Activated CD4-positive, CD25-positive, alpha-beta regulatory T cell treated with anti-CD3 and anti-CD28 coated beads, Interleukin-2, amount 50 U/mL, for 24 hours (primary cell): ENCODE data around the gene ATN1.
"Not testable (repeated sequence)": the region's sequence is repeated elsewhere in the genome, so short reads cannot be mapped to it uniquely, and the experiment has no call there.

Experiments used
- ATAC-seq, 2 donors: fragments of 150-1000 bp; cut with Tn5 transposase; one replicate each; pipeline ENCODE4 v1.10.0; 2021; ENCODE audit warnings: mild to moderate bottlenecking in 1 of 2, moderate library complexity in 1 of 2

ATN1 gene, protein sequence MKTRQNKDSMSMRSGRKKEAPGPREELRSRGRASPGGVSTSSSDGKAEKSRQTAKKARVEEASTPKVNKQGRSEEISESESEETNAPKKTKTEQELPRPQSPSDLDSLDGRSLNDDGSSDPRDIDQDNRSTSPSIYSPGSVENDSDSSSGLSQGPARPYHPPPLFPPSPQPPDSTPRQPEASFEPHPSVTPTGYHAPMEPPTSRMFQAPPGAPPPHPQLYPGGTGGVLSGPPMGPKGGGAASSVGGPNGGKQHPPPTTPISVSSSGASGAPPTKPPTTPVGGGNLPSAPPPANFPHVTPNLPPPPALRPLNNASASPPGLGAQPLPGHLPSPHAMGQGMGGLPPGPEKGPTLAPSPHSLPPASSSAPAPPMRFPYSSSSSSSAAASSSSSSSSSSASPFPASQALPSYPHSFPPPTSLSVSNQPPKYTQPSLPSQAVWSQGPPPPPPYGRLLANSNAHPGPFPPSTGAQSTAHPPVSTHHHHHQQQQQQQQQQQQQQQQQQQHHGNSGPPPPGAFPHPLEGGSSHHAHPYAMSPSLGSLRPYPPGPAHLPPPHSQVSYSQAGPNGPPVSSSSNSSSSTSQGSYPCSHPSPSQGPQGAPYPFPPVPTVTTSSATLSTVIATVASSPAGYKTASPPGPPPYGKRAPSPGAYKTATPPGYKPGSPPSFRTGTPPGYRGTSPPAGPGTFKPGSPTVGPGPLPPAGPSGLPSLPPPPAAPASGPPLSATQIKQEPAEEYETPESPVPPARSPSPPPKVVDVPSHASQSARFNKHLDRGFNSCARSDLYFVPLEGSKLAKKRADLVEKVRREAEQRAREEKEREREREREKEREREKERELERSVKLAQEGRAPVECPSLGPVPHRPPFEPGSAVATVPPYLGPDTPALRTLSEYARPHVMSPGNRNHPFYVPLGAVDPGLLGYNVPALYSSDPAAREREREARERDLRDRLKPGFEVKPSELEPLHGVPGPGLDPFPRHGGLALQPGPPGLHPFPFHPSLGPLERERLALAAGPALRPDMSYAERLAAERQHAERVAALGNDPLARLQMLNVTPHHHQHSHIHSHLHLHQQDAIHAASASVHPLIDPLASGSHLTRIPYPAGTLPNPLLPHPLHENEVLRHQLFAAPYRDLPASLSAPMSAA (N-terminal part only)

DNA sequence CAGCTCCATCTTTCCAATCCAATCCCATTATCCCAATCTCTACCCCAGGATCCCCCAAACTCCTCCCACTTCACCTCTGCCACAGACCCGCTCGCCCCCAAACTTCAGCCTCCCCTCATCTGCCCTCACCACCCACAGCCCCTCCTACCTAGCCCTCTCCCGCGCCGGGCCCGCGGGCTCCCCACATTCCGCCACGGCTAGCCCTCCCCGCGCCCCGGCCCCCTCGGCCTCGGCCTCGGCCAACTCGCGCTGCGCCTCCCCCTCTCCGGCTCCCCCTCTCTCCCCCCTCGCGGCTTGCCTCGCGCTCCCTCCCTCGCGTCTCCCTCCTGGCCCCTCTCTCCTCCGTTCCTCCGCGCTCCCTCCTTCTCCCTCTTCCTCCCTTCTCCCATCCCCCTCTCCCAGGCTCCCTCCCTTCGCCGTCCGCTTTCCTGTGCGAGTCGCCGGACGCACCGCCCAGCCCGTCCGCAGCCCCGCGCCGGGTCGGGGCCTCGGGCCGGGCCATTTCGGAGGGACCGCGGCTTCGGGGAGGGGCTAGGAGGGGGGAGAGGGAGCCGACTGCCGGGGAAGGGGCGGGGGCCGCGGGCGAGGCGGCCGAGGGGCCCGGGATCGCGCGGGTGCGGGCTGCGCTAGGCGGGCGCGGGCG lies at the start of gene ATN1:
Gene ATN1, plus strand, starts transcription at position 581 of the 643 bp plus-strand sequence. CDS start 6,043 bp downstream, outside the sequence.
- ATAC-seq = peak; percentile 21 to 34

DNA sequence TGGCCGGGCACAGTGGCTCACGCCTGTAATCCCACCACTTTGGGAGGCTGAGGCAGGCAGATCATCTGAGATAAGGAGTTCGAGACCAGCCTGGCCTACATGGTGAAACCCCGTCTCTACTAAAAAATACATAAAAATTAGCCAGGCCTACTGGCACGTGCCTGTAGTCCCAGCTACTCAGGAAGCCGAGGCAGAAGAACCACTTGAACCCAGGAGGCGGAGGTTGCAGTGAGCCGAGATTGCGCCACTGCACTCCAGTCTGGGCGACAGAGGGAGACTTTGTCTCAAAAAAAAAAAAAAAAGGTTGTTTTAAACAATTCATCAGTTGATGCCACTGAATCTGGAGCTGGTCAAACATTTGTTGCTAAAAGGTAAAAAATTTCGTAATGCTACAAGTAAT lies 47.9 kb upstream of the ATN1 start:
- not testable (repeated sequence) for ATAC-seq

DNA sequence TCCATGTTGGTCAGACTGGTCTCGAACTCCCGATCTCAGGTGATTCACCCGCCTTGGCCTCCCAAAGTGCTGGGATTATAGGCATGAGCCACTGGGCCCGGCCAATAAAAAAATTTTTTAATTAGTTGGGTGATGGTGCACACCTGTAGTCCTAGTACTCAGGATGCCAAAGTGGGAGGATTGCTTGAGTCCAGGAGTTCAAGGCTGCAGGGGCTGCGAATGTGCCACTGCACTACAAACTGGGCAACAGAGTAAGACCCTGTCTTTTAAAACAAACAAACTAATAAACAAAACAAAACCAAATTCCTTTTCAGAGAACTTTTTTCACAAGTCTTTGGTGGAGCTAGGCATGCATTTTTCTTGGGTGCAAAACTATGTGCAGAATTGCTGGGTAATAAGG lies 44.5 kb upstream of the ATN1 start:
- ATAC-seq = no peak

DNA sequence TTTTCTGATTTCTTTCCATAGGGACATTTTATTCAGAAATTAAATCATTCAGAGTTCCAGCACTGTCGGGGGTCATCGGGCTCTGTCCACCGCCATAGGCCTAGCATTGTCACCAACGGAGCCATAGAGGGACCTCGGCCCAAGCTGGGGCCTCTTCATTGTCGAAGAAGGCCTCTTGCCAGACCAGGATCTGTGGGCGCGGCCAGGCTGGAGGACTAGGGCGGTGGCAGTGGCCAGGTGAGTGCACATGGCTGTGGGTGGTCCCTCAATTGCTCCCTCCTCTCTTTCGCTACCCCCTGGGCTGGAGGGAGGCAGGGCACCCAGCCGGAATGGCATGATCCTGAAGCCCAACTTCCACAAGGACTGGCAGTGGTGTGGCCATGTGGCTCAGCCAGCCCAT lies 44.1 kb upstream of the ATN1 start:
- ATAC-seq = no peak

DNA sequence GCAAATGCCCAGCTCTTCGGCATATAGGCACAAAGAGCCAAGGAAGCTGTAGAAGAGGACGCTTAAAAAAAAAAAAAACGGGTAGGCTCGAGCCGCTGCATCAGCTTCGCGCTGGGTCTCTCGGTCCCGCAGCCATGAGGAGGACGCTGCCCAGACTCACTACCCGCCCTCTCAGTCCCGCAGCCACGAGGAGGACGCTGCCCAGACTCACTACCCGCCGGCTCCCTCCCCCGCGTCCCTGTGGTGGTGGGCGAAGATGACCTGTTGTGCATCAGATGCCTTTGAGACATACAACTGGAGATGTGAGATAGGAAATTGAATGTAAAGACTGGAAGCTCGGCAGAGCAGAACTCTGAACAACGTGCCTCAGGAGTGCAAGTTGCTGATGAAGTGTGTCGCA lies 43.2 kb upstream of the ATN1 start:
- ATAC-seq = no peak

DNA sequence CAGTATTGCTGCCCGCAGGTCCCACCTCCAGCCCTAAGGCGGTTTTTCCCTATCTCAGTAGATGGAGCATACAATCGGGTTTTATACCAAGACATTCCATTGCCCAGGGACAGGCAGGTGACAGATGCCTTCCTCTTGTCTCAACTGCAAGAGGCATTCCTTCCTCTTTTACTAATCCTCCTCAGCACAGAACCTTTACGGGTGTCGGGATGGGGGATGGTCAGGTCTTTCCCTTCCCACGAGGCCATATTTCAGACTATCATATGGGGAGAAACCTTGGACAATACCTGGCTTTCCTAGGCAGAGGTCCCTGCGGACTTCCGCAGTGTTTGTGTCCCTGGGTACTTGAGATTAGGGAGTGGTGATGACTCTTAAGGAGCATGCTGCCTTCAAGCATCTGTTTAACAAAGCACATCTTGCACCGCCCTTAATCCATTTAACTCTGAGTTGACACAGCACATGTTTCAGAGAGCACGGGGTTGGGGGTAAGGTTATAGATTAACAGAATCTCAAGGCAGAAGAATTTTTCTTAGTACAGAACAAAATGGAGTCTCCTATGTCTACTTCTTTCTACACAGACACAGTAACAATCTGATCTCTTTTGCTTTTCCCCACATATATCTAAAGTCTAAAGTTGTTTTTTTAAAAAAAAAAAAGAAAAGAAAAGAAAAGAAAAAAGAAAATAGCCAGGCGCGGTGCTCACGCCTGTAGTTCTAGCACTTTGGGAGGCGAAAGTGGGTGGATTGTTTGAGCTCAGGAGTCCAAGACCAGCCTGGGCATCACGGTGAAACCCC lies 41.4 kb upstream of the ATN1 start:
- ATAC-seq = not testable (repeated sequence)

DNA sequence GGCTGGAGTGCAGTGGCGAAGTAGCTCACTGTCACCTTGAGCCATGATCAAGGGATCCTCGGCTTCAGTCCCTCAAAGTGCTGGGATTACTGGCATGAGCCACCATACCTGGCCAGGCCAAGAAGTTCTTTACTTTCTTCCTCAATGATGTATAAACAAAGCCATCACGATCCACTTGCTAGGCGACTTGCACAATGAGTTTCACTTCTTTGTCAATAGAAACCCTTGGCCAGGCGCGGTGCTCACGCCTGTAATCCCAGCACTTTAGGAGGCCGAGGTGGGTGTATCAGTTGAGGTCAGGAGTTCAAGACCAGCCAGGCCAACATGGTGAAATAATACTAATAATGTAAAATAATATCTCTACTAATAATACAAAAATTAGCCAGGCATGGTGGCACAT lies 40.3 kb upstream of the ATN1 start:
- ATAC-seq = no peak

DNA sequence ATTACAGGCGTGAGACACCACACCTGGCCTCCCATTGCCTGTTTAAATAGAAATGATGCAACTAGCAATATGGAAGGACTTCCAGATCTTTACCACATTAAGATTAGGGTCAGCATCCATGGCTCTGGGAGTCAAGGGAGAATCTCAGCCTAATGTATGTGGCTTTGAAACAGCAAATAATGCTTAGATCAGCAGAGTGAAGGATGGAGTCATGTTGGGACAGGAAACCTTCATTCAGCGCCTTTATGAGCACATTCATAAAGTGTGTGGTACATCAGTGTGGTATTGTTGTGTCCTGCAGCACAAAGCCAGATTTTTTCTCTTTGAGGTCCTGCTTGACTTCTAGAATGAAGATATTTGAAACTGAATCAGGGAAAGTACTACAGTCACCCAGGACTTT lies 39.4 kb upstream of the ATN1 start:
- no peak for ATAC-seq

DNA sequence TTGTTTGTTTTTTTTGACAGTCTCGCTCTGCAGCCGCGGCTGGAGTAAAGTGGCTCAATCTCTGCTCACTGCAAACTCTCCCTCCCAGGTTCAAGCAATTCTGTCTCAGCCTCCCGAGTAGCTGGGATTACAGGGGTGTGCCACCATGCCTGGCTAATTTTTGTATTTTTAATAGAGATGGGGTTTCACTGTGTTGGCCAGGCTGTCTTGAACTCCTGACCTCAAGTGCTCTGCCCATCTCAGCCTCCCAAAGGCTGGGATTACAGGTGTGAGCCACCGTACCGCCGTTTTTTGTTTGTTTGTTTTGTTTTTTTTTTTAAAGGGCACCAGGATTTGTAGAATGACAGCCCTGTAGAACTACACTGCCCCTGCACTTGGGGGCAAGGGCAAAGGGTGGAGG lies 39.0 kb upstream of the ATN1 start:
- not testable (repeated sequence) for ATAC-seq

DNA sequence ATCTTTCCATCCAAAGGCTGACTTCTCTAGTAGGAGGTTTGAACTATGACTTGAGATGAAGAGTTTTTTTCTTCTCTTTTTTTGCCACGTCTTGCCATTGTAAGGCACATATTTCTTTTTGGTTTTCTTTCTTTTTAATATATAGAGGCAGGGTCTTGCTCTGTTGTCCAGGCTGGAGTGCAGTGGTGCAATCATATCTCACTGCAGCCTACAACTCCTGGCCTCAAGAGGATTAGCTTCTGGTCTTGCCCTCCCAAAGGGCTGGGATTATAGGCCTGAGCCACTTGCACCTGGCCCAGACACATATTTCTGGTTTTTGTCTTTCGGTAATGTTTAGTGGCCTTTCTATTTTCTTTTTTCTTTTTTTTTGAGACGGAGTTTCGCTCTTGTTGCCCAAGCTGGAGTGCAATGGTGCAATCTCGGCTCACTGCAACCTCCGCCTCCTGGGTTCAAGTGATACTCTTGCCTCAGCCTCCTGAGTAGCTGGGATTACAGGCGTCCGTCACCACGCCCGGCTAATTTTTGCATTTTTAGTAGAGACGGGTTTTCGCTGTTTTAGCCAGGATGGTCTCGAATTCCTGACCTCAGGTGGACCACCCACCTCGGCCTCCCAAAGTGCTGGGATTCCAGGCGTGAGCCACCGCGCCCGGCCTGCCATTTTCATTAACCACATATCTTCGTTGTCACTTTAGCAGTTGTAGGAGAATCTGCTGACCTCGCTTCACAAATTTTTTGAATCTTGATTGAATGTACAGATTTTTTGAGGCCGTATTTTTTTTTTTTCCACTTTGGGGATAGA lies 37.8 kb upstream of the ATN1 start:
- ATAC-seq = not testable (repeated sequence)

DNA sequence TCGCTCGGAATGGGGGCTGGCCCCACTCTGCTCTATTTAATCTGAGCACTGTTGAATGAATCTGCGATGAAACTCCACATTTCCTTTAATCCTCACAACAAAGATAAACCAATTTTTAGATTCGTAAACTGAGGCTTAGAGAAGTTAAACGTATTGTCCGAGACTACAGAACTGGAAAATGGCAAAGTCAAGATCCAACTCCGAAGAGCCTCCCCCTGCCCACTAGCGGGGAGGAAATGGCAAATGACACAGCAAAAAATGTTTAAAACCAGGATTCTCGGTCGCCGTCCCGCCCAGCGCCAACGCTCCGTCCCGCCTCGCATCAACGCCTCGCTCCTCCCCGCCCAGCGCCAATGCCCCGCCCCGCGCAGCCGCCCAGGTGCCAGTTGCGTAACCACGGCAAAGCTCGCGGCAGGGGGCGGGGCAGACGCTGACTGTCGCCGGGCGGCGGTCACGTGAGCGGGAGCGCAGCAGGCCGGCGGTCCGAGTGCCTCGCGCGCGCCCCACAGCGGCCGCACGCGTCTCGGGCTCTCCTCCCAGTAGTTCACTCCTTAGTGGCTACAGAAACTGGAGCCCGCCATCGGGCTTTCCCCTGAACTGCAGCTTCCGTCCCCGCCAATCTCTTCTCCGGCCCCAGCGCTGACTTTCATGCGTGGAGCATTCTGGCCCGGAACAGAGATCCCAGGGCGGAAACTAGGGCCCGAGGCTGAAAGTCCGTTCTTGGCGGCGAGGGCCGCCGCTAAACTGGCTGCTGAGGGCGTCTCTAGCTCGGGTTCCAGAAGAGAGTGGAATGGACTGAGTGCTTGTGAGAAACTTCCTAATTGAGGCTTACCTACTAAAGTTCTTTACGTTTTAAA lies 36.7 kb upstream of the ATN1 start:
- peak; percentile 95 to 97 for ATAC-seq

DNA sequence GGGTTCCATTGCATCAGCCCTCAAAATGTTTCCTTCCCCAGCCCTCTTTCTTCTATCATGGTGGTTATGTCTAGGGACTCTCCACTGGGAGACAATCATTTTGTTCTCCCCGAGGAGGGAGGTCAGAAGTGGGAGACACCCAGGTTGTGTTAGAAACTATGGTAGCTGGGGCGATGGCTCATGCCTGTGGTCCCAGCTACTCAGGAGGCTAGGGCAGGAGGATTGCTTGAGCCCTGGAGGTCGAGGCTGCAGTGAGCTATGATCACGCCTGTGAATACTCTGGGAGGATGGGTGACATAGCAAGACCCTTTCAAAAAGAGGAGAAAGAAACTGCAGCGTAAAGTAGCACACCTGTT lies 36.1 kb upstream of the ATN1 start:
- peak in 1 of 2 donors; percentile 1 for ATAC-seq

DNA sequence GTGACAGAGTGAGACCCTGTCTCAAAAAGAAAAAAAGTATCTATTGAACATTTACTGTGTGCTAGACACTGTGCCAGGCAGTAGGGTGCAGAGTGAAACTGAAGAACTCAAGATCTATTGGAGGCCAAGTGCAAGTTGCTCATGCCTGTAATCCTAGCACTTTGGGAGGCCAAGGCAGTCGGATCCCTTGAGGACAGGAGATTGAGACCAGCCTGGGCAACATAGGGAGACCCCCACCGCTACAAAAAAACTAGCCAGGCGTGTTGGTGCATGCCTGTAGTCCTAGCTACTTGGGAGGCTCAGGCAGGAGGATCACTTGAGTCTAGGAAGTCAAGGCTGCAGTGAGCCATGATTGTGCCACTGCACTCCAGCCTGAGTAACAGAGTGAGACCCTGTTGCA lies 35.1 kb upstream of the ATN1 start:
- not testable (repeated sequence) for ATAC-seq

DNA sequence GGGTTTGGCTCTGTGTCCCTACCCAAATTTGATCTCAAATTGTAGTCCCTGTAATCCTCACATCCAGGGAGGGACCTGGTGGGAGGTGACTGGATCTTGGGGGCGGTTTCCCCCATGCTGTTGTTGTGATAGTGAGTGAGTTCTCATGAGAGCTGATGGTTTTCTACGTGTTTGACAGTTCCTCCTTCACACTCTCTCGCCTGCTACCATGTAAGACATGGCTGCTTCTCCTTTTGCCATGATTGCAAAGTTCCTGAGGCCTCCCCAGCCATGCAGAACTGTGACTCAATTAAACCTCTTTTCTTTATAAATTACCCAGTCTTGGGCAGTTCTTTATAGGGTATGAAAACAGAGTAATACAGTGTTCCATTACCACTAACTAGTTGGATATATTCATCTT lies 33.4 kb upstream of the ATN1 start:
- ATAC-seq = no peak

DNA sequence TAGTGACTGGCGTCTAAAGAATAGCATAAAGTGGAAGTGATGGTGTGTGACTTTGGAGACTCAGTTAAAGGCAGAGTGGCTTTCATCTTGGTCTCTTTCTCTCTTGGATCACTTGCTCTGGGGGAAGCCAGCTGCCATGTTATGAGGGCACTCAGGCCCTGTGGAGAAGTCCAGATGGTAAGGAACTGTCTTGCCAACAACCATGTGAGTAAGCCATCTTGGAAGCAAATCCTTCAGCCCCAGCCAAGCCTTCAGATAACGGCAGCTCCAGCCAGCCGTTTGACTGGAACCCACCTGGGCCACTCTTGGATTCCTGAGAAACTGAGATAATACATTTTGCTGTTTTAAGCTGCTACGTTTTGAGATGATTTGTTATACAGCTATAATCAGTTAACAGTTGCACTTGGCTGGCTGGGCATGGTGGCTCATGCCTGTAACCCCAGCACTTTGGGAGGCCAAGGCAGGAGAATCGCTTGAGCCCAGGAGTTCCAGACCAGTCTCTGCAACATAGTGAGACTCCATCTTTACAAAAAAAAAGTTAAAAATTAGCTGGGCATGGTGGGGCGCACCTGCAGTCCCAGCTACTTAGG lies 30.8 kb upstream of the ATN1 start:
- ATAC-seq = no peak

DNA sequence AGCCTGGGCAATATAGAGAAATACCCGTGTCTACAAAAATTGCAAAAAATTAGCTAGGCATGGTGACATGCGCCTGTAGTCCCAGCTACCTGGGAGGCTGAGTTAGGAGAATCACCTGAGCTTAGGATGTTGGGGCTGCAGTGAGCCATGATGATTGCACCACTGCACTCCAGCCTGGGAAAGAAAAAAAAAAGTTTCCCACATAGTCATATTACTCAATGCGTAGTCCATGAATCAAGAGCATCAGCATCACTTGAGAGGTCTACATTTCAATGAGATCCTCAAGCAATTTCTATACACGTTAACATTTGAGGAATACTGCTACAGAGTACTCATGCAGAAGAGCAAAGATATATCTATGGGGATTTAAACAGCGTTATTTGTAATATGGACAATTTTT lies 28.3 kb upstream of the ATN1 start:
- no peak for ATAC-seq

DNA sequence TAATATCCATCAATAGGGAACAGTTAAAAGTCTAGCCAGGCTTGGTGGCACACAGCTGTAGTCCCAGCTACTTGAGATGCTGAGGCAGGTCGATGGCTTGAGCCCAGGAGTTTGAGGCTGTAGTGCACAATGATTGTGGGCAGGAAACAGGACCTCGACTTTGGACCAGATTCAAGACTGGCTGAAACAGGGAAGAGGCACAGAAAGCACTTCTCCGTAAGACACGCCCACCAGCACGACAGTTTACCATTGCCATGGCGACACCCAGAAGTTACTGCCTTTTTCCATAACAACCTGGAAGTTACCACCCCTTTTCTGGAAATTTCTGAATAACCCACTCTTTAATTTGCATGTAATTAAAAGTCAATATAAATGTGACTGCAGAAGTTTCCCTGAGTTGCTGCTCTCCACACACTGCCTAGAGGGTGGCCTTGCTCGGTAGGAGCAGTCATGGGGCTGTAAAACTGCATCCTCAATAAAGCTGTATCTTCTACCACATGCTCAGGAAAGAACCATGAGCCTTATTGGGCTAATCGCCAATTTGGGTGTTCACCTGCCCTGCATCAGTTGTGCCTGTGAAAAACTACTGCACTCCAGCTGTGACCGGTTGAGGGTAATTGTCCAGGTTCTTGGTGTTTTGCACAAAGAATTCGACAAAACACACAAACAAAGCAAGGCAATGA lies 27.8 kb upstream of the ATN1 start:
- ATAC-seq = no peak

DNA sequence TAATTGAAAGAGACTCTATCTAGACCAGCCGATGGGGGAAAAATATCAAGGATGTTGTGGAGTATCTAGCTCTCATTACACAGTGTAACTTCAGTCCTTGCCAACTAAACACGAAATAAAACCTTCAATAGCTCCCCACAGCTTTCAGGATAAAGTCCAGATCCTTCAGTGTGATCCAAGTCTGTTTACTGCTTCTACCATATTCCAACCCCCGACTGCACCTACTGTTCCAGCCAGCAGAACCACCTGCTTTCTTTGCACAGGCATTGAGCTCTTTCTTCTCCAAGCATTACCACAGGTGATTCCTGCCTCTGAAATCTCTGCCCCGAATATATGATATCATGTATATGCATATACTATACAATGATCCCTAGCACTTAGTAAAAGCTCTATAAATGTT lies 25.3 kb upstream of the ATN1 start:
- no peak for ATAC-seq

DNA sequence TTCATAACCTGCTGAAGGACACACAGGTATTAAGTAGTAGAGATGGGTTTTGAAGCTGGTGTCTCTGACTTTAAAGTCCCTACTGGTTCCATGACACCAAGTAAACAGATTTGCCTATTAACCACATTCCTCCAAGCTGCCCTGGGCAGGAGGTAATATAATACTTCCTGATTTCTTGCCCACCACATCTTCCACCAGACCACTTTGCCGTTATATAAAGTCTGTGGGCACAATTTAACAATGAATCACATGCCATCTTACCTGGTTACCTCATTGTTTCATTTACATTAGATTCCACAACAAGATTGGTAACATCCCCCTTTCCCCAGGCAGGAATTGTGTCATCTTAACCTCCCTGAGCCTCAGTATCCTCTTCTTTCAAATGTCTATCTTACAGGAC lies 24.0 kb upstream of the ATN1 start:
- ATAC-seq = no peak
